ENCODE data around the gene C1QTNF1. TPM values are rescaled to one million over a fixed set of nuclear protein-coding genes. Genes with fewer than 3 reads are reported as not detected.

The C1QTNF1 gene
- total RNA-seq, 6 experiments from 2014 or later, result 8.0 to 15.0 (median 8.6) TPM

GRCh38 chr17:79094261-79094660 lies 70.3 kb downstream of the C1QTNF1 start:
- Mint-ChIP-seq H3K4me1 (ENCODE audit: low read depth) (peaks cover 6% of the 10 kb centered on the region; the same call in 1 of the 2 replicates), H3K27ac (no peak overlapping the region), H3K9me3 (no peaks in the 10 kb centered on the region), H3K4me3 (no peak overlapping the region), H3K27me3 (ENCODE audit: insufficient read depth) (peaks cover 24% of the 10 kb centered on the region; the same call in 1 of the 2 replicates), H3K36me3 (ENCODE audit: low read depth) (no peaks in the 10 kb centered on the region)
- no peak for TF ChIP-seq CTCF (IDR thresholded peaks at IDR 0.05)
- no peak for DNase-seq

- peak; percentile 4 for DNase-seq
- Mint-ChIP-seq H3K4me1 (ENCODE audit: low read depth) (peaks cover 4% of the 10 kb centered on the region; the same call in 1 of the 2 replicates), H3K27me3 (ENCODE audit: insufficient read depth) (peaks cover 36% of the 10 kb centered on the region), H3K4me3 (no peak overlapping the region), H3K27ac (no peak overlapping the region), H3K36me3 (ENCODE audit: low read depth) (no peaks in the 10 kb centered on the region), H3K9me3 (no peaks in the 10 kb centered on the region)
- TF ChIP-seq CTCF (IDR thresholded peaks at IDR 0.05), result no peak
Observed at GRCh38 chr17:79095345-79096055, 71.5 kb downstream of the C1QTNF1 start.

GRCh38 chr17:79096477-79096876 lies 72.5 kb downstream of the C1QTNF1 start:
- H3K4me1 Mint-ChIP-seq (ENCODE audit: low read depth), result no peaks in the 10 kb centered on the region
- H3K27me3 Mint-ChIP-seq (ENCODE audit: insufficient read depth), result peaks cover 38% of the 10 kb centered on the region
- DNase-seq, result no peak
- H3K9me3 Mint-ChIP-seq, result no peaks in the 10 kb centered on the region
- no peak overlapping the region for H3K4me3 Mint-ChIP-seq
- no peaks in the 10 kb centered on the region for H3K36me3 Mint-ChIP-seq (ENCODE audit: low read depth)
- TF ChIP-seq CTCF (IDR thresholded peaks at IDR 0.05), result no peak
- H3K27ac Mint-ChIP-seq, result no peak overlapping the region

- no peak for DNase-seq
- peaks cover 42% of the 10 kb centered on the region for H3K27me3 Mint-ChIP-seq (ENCODE audit: insufficient read depth)
- H3K9me3 Mint-ChIP-seq, result no peaks in the 10 kb centered on the region
- no peak overlapping the region for H3K27ac Mint-ChIP-seq
- no peaks in the 10 kb centered on the region for H3K4me1 Mint-ChIP-seq (ENCODE audit: low read depth)
- no peaks in the 10 kb centered on the region for H3K36me3 Mint-ChIP-seq (ENCODE audit: low read depth)
- TF ChIP-seq CTCF (IDR thresholded peaks at IDR 0.05), result no peak
- no peak overlapping the region for H3K4me3 Mint-ChIP-seq
Observed at GRCh38 chr17:79097226-79098055, 73.5 kb downstream of the C1QTNF1 start.

GRCh38 chr17:79098282-79098867 lies 74.4 kb downstream of the C1QTNF1 start:
- no peak for TF ChIP-seq CTCF (IDR thresholded peaks at IDR 0.05)
- Mint-ChIP-seq H3K4me3 (no peak overlapping the region), H3K4me1 (ENCODE audit: low read depth) (no peaks in the 10 kb centered on the region), H3K36me3 (ENCODE audit: low read depth) (no peaks in the 10 kb centered on the region), H3K9me3 (no peaks in the 10 kb centered on the region), H3K27me3 (ENCODE audit: insufficient read depth) (peaks cover 42% of the 10 kb centered on the region), H3K27ac (no peak overlapping the region)
- no peak for DNase-seq

Other genes starting within 250 kb of the C1QTNF1 start
- 10 to 100 TPM in 4 of 6 experiments, 1 to 10 TPM in 2; 7.7 to 15.3 (median 10.9) TPM for gene CYTH1, start 241.9 kb upstream of the C1QTNF1 start, total RNA-seq (2021; fragmentation: NEBNext Ultra II Directional; extraction: Animal tissue kit (Norgen Biotek cat#: 25700))
- gene USP36, start 183.4 kb upstream of the C1QTNF1 start, total RNA-seq (2021; fragmentation: NEBNext Ultra II Directional; extraction: Animal tissue kit (Norgen Biotek cat#: 25700)), result 10 to 100 TPM; 43.6 to 50.3 (median 46.2) TPM
- 1 to 10 TPM in 4 of 6 experiments, under 1 TPM in 2; 0.85 to 2.7 (median 1.6) TPM for gene CEP295NL, start 121.0 kb upstream of the C1QTNF1 start, total RNA-seq (2021; fragmentation: NEBNext Ultra II Directional; extraction: Animal tissue kit (Norgen Biotek cat#: 25700))
- gene TIMP2, start 98.8 kb upstream of the C1QTNF1 start, total RNA-seq (2021; fragmentation: NEBNext Ultra II Directional; extraction: Animal tissue kit (Norgen Biotek cat#: 25700)), result 100 to 1,000 TPM; 547 to 705 (median 601) TPM
- 10 to 100 TPM; 31.1 to 46.4 (median 43.4) TPM for gene LGALS3BP, start 44.2 kb upstream of the C1QTNF1 start, total RNA-seq (2021; fragmentation: NEBNext Ultra II Directional; extraction: Animal tissue kit (Norgen Biotek cat#: 25700))
- 100 to 1,000 TPM in 2 of 6 experiments, 10 to 100 TPM in 4; 84.2 to 103 (median 92.4) TPM for gene CANT1, start 14.4 kb upstream of the C1QTNF1 start, total RNA-seq (2021; fragmentation: NEBNext Ultra II Directional; extraction: Animal tissue kit (Norgen Biotek cat#: 25700))
- 10 to 100 TPM; 11.1 to 13.8 (median 11.8) TPM for gene ENGASE, start 50.7 kb downstream of the C1QTNF1 start, total RNA-seq (2021; fragmentation: NEBNext Ultra II Directional; extraction: Animal tissue kit (Norgen Biotek cat#: 25700))

Measured in HFFc6 (cell line).